ENCODE results near the gene FKBP10. TPM values are rescaled to one million over a fixed set of nuclear protein-coding genes. Genes with fewer than 3 reads are reported as not detected.

Gene FKBP10
- total RNA-seq, 1 experiment from 2014 or later: 142 TPM

DNA sequence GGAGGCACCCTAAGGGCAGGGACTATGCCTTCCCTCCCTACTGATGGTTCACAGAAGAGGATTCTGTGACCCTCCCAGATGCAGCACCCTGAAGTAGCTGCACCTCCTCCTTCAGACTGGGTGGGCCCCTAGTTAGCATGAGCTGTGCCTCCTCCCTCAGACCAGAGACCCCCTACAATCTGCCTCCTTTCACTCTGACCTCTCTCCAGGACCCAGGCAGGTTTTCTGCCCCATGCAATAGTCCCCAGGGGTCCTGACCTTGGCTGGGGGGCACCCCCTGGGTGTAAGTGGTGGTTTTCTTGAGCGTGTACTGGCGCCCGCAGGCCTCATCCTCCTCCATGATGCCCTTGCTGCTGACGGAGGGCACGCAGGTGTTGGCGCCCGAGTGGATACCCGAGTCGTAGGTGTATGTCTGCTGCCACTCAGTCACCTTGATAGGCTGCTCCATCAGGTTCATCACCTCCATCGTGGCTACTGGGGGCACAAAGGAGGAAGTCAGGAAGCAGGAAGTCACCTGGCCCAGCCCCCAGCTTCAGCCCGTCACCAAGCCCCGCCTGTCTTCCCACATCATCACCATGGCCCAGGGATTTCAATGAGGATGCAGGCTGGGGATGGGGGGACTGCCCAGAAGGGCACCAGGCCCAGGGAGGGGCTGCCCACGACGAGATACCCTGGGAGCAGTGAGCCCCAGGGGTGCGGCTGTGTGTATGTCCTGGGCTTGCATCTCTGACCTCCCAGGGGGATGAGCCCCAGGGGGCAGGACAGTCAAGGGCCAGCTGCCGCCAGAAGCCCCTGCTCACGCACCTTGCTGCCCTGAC, 41.2 kb upstream of the FKBP10 start:
- CTCF ChIA-PET: interaction anchor here (0.6 to 1.3 kb wide), 3 partner anchors 34 to 76 kb away, joined by 3 read pairs; no protein-coding TSS in a partner anchor
- Mint-ChIP-seq H3K4me1 (ENCODE audit: insufficient read depth, unreplicated experiment) (peaks cover 19% of the 10 kb centered on the region), H3K27ac (ENCODE audit: low read depth, unreplicated experiment) (no peak overlapping the region), H3K4me3 (ENCODE audit: unreplicated experiment) (no peak overlapping the region), H3K9me3 (ENCODE audit: unreplicated experiment) (no peaks in the 10 kb centered on the region), H3K27me3 (ENCODE audit: insufficient read depth, unreplicated experiment) (no peaks in the 10 kb centered on the region), H3K36me3 (ENCODE audit: insufficient read depth, unreplicated experiment) (peaks cover 77% of the 10 kb centered on the region)
- TF ChIP-seq, protein P1, sequence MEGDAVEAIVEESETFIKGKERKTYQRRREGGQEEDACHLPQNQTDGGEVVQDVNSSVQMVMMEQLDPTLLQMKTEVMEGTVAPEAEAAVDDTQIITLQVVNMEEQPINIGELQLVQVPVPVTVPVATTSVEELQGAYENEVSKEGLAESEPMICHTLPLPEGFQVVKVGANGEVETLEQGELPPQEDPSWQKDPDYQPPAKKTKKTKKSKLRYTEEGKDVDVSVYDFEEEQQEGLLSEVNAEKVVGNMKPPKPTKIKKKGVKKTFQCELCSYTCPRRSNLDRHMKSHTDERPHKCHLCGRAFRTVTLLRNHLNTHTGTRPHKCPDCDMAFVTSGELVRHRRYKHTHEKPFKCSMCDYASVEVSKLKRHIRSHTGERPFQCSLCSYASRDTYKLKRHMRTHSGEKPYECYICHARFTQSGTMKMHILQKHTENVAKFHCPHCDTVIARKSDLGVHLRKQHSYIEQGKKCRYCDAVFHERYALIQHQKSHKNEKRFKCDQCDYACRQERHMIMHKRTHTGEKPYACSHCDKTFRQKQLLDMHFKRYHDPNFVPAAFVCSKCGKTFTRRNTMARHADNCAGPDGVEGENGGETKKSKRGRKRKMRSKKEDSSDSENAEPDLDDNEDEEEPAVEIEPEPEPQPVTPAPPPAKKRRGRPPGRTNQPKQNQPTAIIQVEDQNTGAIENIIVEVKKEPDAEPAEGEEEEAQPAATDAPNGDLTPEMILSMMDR (IDR thresholded peaks at IDR 0.05; ENCODE audit: unreplicated experiment): no peak
- no peak for DNase-seq (ENCODE audit: unreplicated experiment)
- POLR2A ChIA-PET: interaction anchor here (1.2 to 1.6 kb wide), 2 partner anchors 18 to 29 kb away, joined by 4 read pairs; no protein-coding TSS in a partner anchor
- no TSS peak for BruUV-seq (replicated peaks)
- intact Hi-C loops (cut with micrococcal nuclease): loop anchor here (2.0 kb wide), 2 partner anchors 29 to 33 kb away; no protein-coding TSS in a partner anchor

DNA sequence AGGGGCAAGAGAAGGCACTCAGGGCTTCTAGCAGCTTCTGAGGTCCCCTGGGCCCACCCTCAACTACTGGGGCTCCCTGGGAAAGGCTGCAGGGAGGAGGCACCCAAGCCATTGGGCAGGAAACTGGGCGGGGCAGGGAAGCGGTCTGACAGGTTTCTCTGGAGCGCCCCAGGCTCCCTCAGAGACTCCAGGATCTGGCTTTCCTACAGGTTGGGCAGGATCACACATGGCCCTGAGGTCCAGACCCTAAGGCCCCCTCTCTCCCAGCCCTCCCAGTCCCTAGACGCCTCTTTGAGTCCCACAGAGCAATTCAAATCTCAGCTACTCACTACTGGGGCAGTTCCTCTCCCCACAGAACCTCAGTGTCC, 40.6 kb upstream of the FKBP10 start:
- BruUV-seq (replicated peaks): no TSS peak
- no peak for DNase-seq (ENCODE audit: unreplicated experiment)
- no peaks in the 10 kb centered on the region for H3K9me3 Mint-ChIP-seq (ENCODE audit: unreplicated experiment)
- H3K4me1 Mint-ChIP-seq (ENCODE audit: insufficient read depth, unreplicated experiment): peaks cover 19% of the 10 kb centered on the region
- intact Hi-C loops (cut with micrococcal nuclease): loop anchor here (2.0 kb wide), 2 partner anchors 29 to 33 kb away; no protein-coding TSS in a partner anchor
- no peaks in the 10 kb centered on the region for H3K27me3 Mint-ChIP-seq (ENCODE audit: insufficient read depth, unreplicated experiment)
- ChIA-PET POLR2A (interaction anchor here (1.2 to 18.0 kb wide), 2 partner anchors 17 to 32 kb away, joined by 4 to 599 read pairs; partner anchors contain the start of genes FKBP10 and P3H4), CTCF (interaction anchor here (0.6 to 2.8 kb wide), 4 partner anchors 14 to 39 kb away, joined by 3 to 14 read pairs (median 4); partner anchors contain the start of gene JUP)
- no peak overlapping the region for H3K4me3 Mint-ChIP-seq (ENCODE audit: unreplicated experiment)
- peaks cover 74% of the 10 kb centered on the region for H3K36me3 Mint-ChIP-seq (ENCODE audit: insufficient read depth, unreplicated experiment)
- H3K27ac Mint-ChIP-seq (ENCODE audit: low read depth, unreplicated experiment): peak overlapping the region; percentile 73
- TF ChIP-seq, protein P1 (IDR thresholded peaks at IDR 0.05; ENCODE audit: unreplicated experiment): no peak

DNA sequence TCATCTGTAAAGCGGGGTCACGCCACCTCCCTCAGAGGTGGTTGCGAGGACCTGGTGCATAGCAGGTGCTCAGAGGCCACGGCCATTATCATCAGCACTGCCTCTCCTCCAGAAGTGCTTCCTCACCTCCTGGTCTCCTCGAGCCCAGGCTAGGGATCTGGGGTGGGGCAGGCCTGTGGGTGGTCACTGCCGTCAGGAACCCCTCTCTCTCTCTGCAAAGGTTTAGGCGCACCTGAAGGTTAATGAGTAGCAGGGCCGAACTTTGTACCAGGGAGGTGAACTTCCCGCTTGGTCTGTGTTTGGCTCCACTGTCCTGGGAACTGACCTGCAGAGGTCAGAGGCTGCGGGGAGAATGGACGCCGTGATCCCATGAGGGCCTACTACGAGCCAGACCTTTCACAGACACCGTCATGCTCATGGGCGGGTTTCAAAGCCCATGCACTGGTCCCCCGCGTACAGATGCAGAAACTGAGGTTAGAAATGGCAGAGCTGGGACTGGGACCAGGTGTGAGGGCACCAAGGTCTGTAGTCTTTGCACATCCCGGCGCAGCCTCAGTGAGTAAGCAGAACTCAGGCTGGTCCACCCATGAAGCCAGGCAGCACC, 40.1 kb upstream of the FKBP10 start:
- no TSS peak for BruUV-seq (replicated peaks)
- TF ChIP-seq, protein P1 (IDR thresholded peaks at IDR 0.05; ENCODE audit: unreplicated experiment): no peak
- ChIA-PET CTCF (interaction anchor here (0.6 to 3.3 kb wide), 6 partner anchors 13 to 39 kb away, joined by 3 to 26 read pairs (median 6); partner anchors contain the start of gene JUP), POLR2A (interaction anchor here (1.2 to 18.0 kb wide), 6 partner anchors 10 to 92 kb away, joined by 3 to 599 read pairs (median 10); partner anchors contain the start of genes FKBP10, JUP, KLHL11 and P3H4)
- Mint-ChIP-seq H3K27ac (ENCODE audit: low read depth, unreplicated experiment) (peak overlapping the region; percentile 73), H3K4me1 (ENCODE audit: insufficient read depth, unreplicated experiment) (peaks cover 19% of the 10 kb centered on the region), H3K4me3 (ENCODE audit: unreplicated experiment) (peak overlapping the region; percentile 33), H3K27me3 (ENCODE audit: insufficient read depth, unreplicated experiment) (no peaks in the 10 kb centered on the region), H3K36me3 (ENCODE audit: insufficient read depth, unreplicated experiment) (peaks cover 74% of the 10 kb centered on the region), H3K9me3 (ENCODE audit: unreplicated experiment) (no peaks in the 10 kb centered on the region)
- intact Hi-C loops (cut with micrococcal nuclease): loop anchor here (1.0 to 2.0 kb wide), 3 partner anchors 12 to 34 kb away; no protein-coding TSS in a partner anchor
- DNase-seq (ENCODE audit: unreplicated experiment): no peak

Measured in MCF 10A (cell line).